GM23338 (cell line): ENCODE results near the gene PDE4D.

ENCODE experiments used
- CREB1 ChIP-seq: fragments of 250-450 bp; sonication (Bioruptor Pico); IDR thresholded peaks from 2 replicates; pipeline ENCODE4 v1.5.0; 2020; ENCODE audit warnings: low read depth, mild to moderate bottlenecking, moderate library complexity
- EZH2 ChIP-seq: fragments of 200-600 bp; sonication (generic); IDR thresholded peaks from one replicate; pipeline ENCODE4 v1.8.0; 2017; ENCODE audit warnings: antibody characterized with exemption, mild to moderate bottlenecking, low read depth; ENCODE audit not compliant: unreplicated experiment
- EZH2phosphoT487 ChIP-seq: fragments of 200-600 bp; sonication (generic); IDR thresholded peaks from one replicate; pipeline ENCODE4 v1.8.1; 2018; ENCODE audit warnings: antibody characterized with exemption; ENCODE audit not compliant: unreplicated experiment
- JUNB ChIP-seq: IDR thresholded peaks from one replicate; pipeline ENCODE4 v1.6.1; 2016; ENCODE audit warnings: antibody characterized with exemption; ENCODE audit not compliant: unreplicated experiment
- POLR2AphosphoS5 ChIP-seq: IDR thresholded peaks from 2 replicates; pipeline ENCODE4 v1.6.1; 2016; ENCODE audit warnings: antibody characterized with exemption, low read depth
- REST ChIP-seq: IDR thresholded peaks from one replicate; pipeline ENCODE4 v1.6.1; 2018; ENCODE audit warnings: antibody characterized with exemption; ENCODE audit not compliant: unreplicated experiment
- STAT1 ChIP-seq: IDR thresholded peaks from one replicate; pipeline ENCODE4 v1.6.1; 2016; ENCODE audit warnings: antibody characterized with exemption; ENCODE audit not compliant: unreplicated experiment
- ZNF114 ChIP-seq: fragments of 250-450 bp; sonication (Bioruptor Pico); IDR thresholded peaks from 2 replicates; pipeline ENCODE4 v1.5.0; 2020; ENCODE audit warnings: mild to moderate bottlenecking, moderate library complexity
- TF ChIP-seq, protein P1 (sequence below), 2 experiments: fragments of 200-600 bp in 1 of 2; sonication (generic) in 1 of 2; conservative IDR thresholded peaks; 2 replicates each; pipeline versions ENCODE4 v1.5.1 to v1.6.1; 2016 to 2017; ENCODE audit warnings: antibody characterized with exemption in 2 of 2, low read depth in 2 of 2, mild to moderate bottlenecking in 2 of 2, moderate library complexity in 1 of 2

- TF ChIP-seq, protein P1, sequence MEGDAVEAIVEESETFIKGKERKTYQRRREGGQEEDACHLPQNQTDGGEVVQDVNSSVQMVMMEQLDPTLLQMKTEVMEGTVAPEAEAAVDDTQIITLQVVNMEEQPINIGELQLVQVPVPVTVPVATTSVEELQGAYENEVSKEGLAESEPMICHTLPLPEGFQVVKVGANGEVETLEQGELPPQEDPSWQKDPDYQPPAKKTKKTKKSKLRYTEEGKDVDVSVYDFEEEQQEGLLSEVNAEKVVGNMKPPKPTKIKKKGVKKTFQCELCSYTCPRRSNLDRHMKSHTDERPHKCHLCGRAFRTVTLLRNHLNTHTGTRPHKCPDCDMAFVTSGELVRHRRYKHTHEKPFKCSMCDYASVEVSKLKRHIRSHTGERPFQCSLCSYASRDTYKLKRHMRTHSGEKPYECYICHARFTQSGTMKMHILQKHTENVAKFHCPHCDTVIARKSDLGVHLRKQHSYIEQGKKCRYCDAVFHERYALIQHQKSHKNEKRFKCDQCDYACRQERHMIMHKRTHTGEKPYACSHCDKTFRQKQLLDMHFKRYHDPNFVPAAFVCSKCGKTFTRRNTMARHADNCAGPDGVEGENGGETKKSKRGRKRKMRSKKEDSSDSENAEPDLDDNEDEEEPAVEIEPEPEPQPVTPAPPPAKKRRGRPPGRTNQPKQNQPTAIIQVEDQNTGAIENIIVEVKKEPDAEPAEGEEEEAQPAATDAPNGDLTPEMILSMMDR (conservative IDR thresholded peaks at IDR 0.05; ENCODE audit: low read depth in 2 of 2) = no peak
- no peak for TF ChIP-seq CREB1 (CRISPR knock-in tag)
- TF ChIP-seq EZH2 = no peak
- TF ChIP-seq JUNB = no peak
- TF ChIP-seq POLR2AphosphoS5 = no peak
- no peak for TF ChIP-seq EZH2phosphoT487
- TF ChIP-seq STAT1 = no peak
- TF ChIP-seq REST = no peak
- no peak for TF ChIP-seq ZNF114 (CRISPR knock-in tag)
Measured at GRCh38 chr5:59678943-59679342, 214.6 kb downstream of the PDE4D start.
